H9 (cell line): Measurements from ENCODE around the gene IL9R. TPM values are rescaled to one million over a fixed set of nuclear protein-coding genes. Genes with fewer than 3 reads are reported as not detected.
"Not testable (repeated sequence)": the region's sequence is repeated elsewhere in the genome, so short reads cannot be mapped to it uniquely, and the experiment has no call there.

Source experiments
- DNase-seq: peaks from one replicate; pipeline ENCODE4 v3.0.0-alpha.2; 2017
- H2AFZ ChIP-seq: one replicate; pipeline ENCODE4 v1.6.1; 2013; ENCODE audit warnings: mild to moderate bottlenecking, low read length, control low read depth, moderate library complexity
- H2AK5ac ChIP-seq: 2 replicates; pipeline ENCODE4 v1.6.1; 2013; ENCODE audit warnings: low read length, control low read depth, mixed read lengths; ENCODE audit not compliant: insufficient read length
- H2BK120ac ChIP-seq: one replicate; pipeline ENCODE4 v1.6.1; 2013; ENCODE audit warnings: low read depth, mild to moderate bottlenecking, low read length, control low read depth, inconsistent platforms; ENCODE audit not compliant: poor library complexity, severe bottlenecking
- H2BK12ac ChIP-seq: 2 replicates; pipeline ENCODE4 v1.6.1; 2013; ENCODE audit warnings: low read length, control low read depth, mixed read lengths, low read depth; ENCODE audit not compliant: insufficient read length
- H2BK15ac ChIP-seq: 2 replicates; pipeline ENCODE4 v1.6.1; 2013; ENCODE audit warnings: low read depth, low read length, control low read depth
- H2BK20ac ChIP-seq: one replicate; pipeline ENCODE4 v1.6.1; 2013; ENCODE audit warnings: low read depth, mild to moderate bottlenecking, low read length, control low read depth, inconsistent platforms; ENCODE audit not compliant: poor library complexity, severe bottlenecking
- H2BK5ac ChIP-seq: 2 replicates; pipeline ENCODE4 v1.6.1; 2013; ENCODE audit warnings: low read length, control low read depth, mixed read lengths; ENCODE audit not compliant: insufficient read length
- H3K14ac ChIP-seq: 2 replicates; pipeline ENCODE4 v1.6.1; 2013; ENCODE audit warnings: low read length, control low read depth; ENCODE audit not compliant: insufficient read depth
- H3K18ac ChIP-seq: 2 replicates; pipeline ENCODE4 v1.6.1; 2013; ENCODE audit warnings: low read depth, mild to moderate bottlenecking, mixed read lengths, low read length, control low read depth; ENCODE audit not compliant: insufficient read length
- H3K23ac ChIP-seq: 2 replicates; pipeline ENCODE4 v1.6.1; 2013; ENCODE audit warnings: low read length, control low read depth, mixed read lengths, low read depth; ENCODE audit not compliant: insufficient read length
- H3K23me2 ChIP-seq: 2 replicates; pipeline ENCODE4 v1.6.1; 2013; ENCODE audit warnings: low read depth, mild to moderate bottlenecking, mixed read lengths, low read length, control low read depth; ENCODE audit not compliant: insufficient read length, poor library complexity, severe bottlenecking
- H3K27ac ChIP-seq: 2 replicates; pipeline ENCODE4 v1.5.1; 2013; ENCODE audit warnings: low read length, control low read depth, mixed read lengths, low read depth; ENCODE audit not compliant: insufficient read length
- H3K27me3 ChIP-seq: 2 replicates; pipeline ENCODE4 v1.6.1; 2013; ENCODE audit warnings: low read length, control low read depth, inconsistent platforms; ENCODE audit not compliant: insufficient read depth
- H3K4ac ChIP-seq: 2 replicates; pipeline ENCODE4 v1.6.1; 2013; ENCODE audit warnings: low read depth, mild to moderate bottlenecking, control low read depth, inconsistent platforms, low read length, moderate library complexity
- H3K4me1 ChIP-seq: 2 replicates; pipeline ENCODE4 v1.6.1; 2013; ENCODE audit warnings: low read length, control low read depth, inconsistent platforms; ENCODE audit not compliant: insufficient read depth
- H3K4me2 ChIP-seq: 2 replicates; pipeline ENCODE4 v1.6.1; 2013; ENCODE audit warnings: low read length, control low read depth, mixed read lengths; ENCODE audit not compliant: insufficient read length, insufficient read depth
- H3K56ac ChIP-seq: 2 replicates; pipeline ENCODE4 v1.6.1; 2013; ENCODE audit warnings: low read depth, mild to moderate bottlenecking, mixed read lengths, low read length, control low read depth; ENCODE audit not compliant: insufficient read length
- H3K79me1 ChIP-seq: 2 replicates; pipeline ENCODE4 v1.6.1; 2013; ENCODE audit warnings: low read depth, mild to moderate bottlenecking, moderate library complexity, low read length, control low read depth, inconsistent platforms; ENCODE audit not compliant: insufficient read depth, poor library complexity, severe bottlenecking
- H3K79me2 ChIP-seq: 2 replicates; pipeline ENCODE4 v1.6.1; 2013; ENCODE audit warnings: low read length, control low read depth, inconsistent platforms; ENCODE audit not compliant: insufficient read depth
- H3K9ac ChIP-seq: 2 replicates; pipeline ENCODE4 v1.6.1; 2013; ENCODE audit warnings: low read length, control low read depth, mixed read lengths; ENCODE audit not compliant: insufficient read length; ENCODE audit errors: extremely low read depth
- H3K9me3 ChIP-seq: one replicate; pipeline ENCODE4 v1.6.1; 2013; ENCODE audit warnings: low read depth, low read length, inconsistent platforms; ENCODE audit not compliant: control insufficient read depth
- H3T11ph ChIP-seq: one replicate; pipeline ENCODE4 v1.6.1; 2013; ENCODE audit warnings: mild to moderate bottlenecking, low read length, control low read depth, inconsistent platforms
- H4K20me1 ChIP-seq: one replicate; pipeline ENCODE4 v1.6.1; 2013; ENCODE audit not compliant: control insufficient read depth, insufficient read length, insufficient read depth
- H4K5ac ChIP-seq: 2 replicates; pipeline ENCODE4 v1.6.1; 2013; ENCODE audit warnings: low read depth, mild to moderate bottlenecking, mixed read lengths, low read length, control low read depth; ENCODE audit not compliant: insufficient read length
- H4K8ac ChIP-seq: replicated peaks from 2 replicates; pipeline ENCODE4 v1.6.1; 2013; ENCODE audit warnings: low read length, control low read depth, mixed read lengths, low read depth; ENCODE audit not compliant: insufficient read length
- H4K91ac ChIP-seq: 2 replicates; pipeline ENCODE4 v1.6.1; 2013; ENCODE audit warnings: low read depth, mild to moderate bottlenecking, moderate library complexity, mixed read lengths, low read length, control low read depth; ENCODE audit not compliant: insufficient read length
- H3K27ac Mint-ChIP-seq, 3 experiments: 2 replicates in 2 of 3; 3 replicates in 1 of 3; pipeline ENCODE4 v1.8.0; 2020 to 2021; ENCODE audit warnings: mixed read lengths in 3 of 3, mild to moderate bottlenecking in 1 of 3, moderate library complexity in 1 of 3
- H3K27me3 Mint-ChIP-seq: 2 replicates; pipeline ENCODE4 v1.8.0; 2021; ENCODE audit warnings: low read depth, mild to moderate bottlenecking, moderate library complexity, mixed read lengths
- H3K36me3 Mint-ChIP-seq, 3 experiments: 2 replicates in 2 of 3; 3 replicates in 1 of 3; pipeline ENCODE4 v1.8.0; 2020 to 2021; ENCODE audit warnings: low read depth in 3 of 3, mixed read lengths in 3 of 3; ENCODE audit not compliant: insufficient read depth in 1 of 3
- H3K4me1 Mint-ChIP-seq, 2 experiments: 2 replicates each; pipeline ENCODE4 v1.8.0; 2020; ENCODE audit warnings: mixed read lengths in 2 of 2
- H3K4me3 Mint-ChIP-seq, 2 experiments: 2 replicates in 1 of 2; 3 replicates in 1 of 2; pipeline ENCODE4 v1.8.0; 2020 to 2021; ENCODE audit warnings: mild to moderate bottlenecking in 2 of 2, mixed read lengths in 2 of 2, moderate library complexity in 1 of 2
- H3K9me3 Mint-ChIP-seq, 2 experiments: 2 replicates in 1 of 2; 3 replicates in 1 of 2; pipeline ENCODE4 v1.8.0; 2020; ENCODE audit warnings: mild to moderate bottlenecking in 2 of 2, mixed read lengths in 2 of 2, moderate library complexity in 1 of 2
- WGBS: extraction: QIAGEN DNeasy Blood & Tissue Kit; methylation state at CpG from one replicate; pipeline ENCODE4 v1.1.7; 2013; ENCODE audit warnings: missing lambda C conversion rate, low lambda C conversion rate, mixed read lengths; ENCODE audit not compliant: insufficient read length; ENCODE audit errors: extremely low coverage; 5-methylcytosine and 5-hydroxymethylcytosine counted together
- total RNA-seq: library from RNA; stranded (reverse); gene quantifications from 2 replicates; pipeline ENCODE4 v1.2.1, GENCODE V29; 2021

Gene IL9R
- total RNA-seq, 1 experiment from 2014 or later = 0.72 TPM

GRCh38 chrX:156023002-156023401 is 25.5 kb downstream of the IL9R start:
- not testable (repeated sequence) for H4K91ac ChIP-seq, H3K27me3 ChIP-seq, H4K20me1 ChIP-seq, H2BK120ac ChIP-seq, DNase-seq, H3K18ac ChIP-seq, H3K79me2 ChIP-seq, H3K4ac ChIP-seq, H3K23me2 ChIP-seq, H3K4me1 Mint-ChIP-seq, H3K4me2 ChIP-seq, H3K4me1 ChIP-seq, H4K5ac ChIP-seq, H3K14ac ChIP-seq, H3K4me3 Mint-ChIP-seq, H2AK5ac ChIP-seq, H2BK5ac ChIP-seq, H2BK15ac ChIP-seq, H3K27me3 Mint-ChIP-seq, H4K8ac ChIP-seq, H2BK20ac ChIP-seq, H2BK12ac ChIP-seq, H3K9me3 Mint-ChIP-seq, H3T11ph ChIP-seq, H3K27ac Mint-ChIP-seq, H3K79me1 ChIP-seq, H3K9me3 ChIP-seq, H3K23ac ChIP-seq, H3K36me3 Mint-ChIP-seq, H3K9ac ChIP-seq, H3K56ac ChIP-seq, H2AFZ ChIP-seq, H3K27ac ChIP-seq
- WGBS = no CpG with 5 or more reads among the region's 9 CpGs

- not testable (repeated sequence) for H3K9me3 ChIP-seq, H3K4me3 Mint-ChIP-seq
These were observed 27.5 kb downstream of the IL9R start for GRCh38 chrX:156024949-156025492.

More at GRCh38 chrX:156024949-156025492, 27.5 kb downstream of the IL9R start:
- not testable (repeated sequence) for H3K4ac ChIP-seq, H3K4me1 ChIP-seq, H4K8ac ChIP-seq, H4K20me1 ChIP-seq, H2AK5ac ChIP-seq, H4K91ac ChIP-seq, H2BK15ac ChIP-seq, H3K23ac ChIP-seq, H3K14ac ChIP-seq, H3K36me3 Mint-ChIP-seq, H3K79me1 ChIP-seq, H3K4me2 ChIP-seq, H3K56ac ChIP-seq, H3K18ac ChIP-seq, DNase-seq, H3K27ac ChIP-seq, H2BK12ac ChIP-seq, H3K27ac Mint-ChIP-seq, H3K9ac ChIP-seq, H2BK120ac ChIP-seq, H3K4me1 Mint-ChIP-seq, H3K27me3 ChIP-seq, H3K79me2 ChIP-seq, H2AFZ ChIP-seq, H2BK20ac ChIP-seq, H4K5ac ChIP-seq, H2BK5ac ChIP-seq, H3K9me3 Mint-ChIP-seq, H3K27me3 Mint-ChIP-seq, H3K23me2 ChIP-seq, H3T11ph ChIP-seq
- WGBS = no CpG with 5 or more reads among the region's 17 CpGs
